Mammary epithelial cell (primary cell): ENCODE data around the gene RASGRF2.

Source experiments
- EZH2 ChIP-seq: IDR thresholded peaks from 2 replicates; pipeline ENCODE4 v1.6.1; 2012; ENCODE audit warnings: low read length, inconsistent platforms, borderline replicate concordance
- TF ChIP-seq, protein P1 (sequence below), 2 donors: IDR thresholded peaks in 1 of 2; conservative IDR thresholded peaks in 1 of 2; 2 replicates each; pipeline ENCODE4 v1.5.1; 2011 to 2012; ENCODE audit warnings: inconsistent platforms in 2 of 2, low read length in 2 of 2, mild to moderate bottlenecking in 2 of 2, control low read depth in 1 of 2, low read depth in 1 of 2; ENCODE audit not compliant: insufficient read depth in 1 of 2; ENCODE audit errors: extremely low read depth in 1 of 2

- TF ChIP-seq, protein P1, sequence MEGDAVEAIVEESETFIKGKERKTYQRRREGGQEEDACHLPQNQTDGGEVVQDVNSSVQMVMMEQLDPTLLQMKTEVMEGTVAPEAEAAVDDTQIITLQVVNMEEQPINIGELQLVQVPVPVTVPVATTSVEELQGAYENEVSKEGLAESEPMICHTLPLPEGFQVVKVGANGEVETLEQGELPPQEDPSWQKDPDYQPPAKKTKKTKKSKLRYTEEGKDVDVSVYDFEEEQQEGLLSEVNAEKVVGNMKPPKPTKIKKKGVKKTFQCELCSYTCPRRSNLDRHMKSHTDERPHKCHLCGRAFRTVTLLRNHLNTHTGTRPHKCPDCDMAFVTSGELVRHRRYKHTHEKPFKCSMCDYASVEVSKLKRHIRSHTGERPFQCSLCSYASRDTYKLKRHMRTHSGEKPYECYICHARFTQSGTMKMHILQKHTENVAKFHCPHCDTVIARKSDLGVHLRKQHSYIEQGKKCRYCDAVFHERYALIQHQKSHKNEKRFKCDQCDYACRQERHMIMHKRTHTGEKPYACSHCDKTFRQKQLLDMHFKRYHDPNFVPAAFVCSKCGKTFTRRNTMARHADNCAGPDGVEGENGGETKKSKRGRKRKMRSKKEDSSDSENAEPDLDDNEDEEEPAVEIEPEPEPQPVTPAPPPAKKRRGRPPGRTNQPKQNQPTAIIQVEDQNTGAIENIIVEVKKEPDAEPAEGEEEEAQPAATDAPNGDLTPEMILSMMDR (conservative IDR thresholded peaks at IDR 0.05 in 1 of 2, IDR thresholded peaks at IDR 0.05 in 1 of 2; ENCODE audit: extremely low read depth in 1 of 2, insufficient read depth in 1 of 2, low read depth in 1 of 2, low read length in 2 of 2) = no peak
- TF ChIP-seq EZH2 = no peak
Observed at GRCh38 chr5:81117566-81117965, 157.4 kb downstream of the RASGRF2 start.
